HT-29 (cell line): ENCODE data around the gene TNP2. TPM values are rescaled to one million over a fixed set of nuclear protein-coding genes. Genes with fewer than 3 reads are reported as not detected.

Source experiments
- DNase-seq: peaks from one replicate; pipeline ENCODE4 v3.0.0-alpha.2; 2015; ENCODE audit warnings: low spot score
- total RNA-seq: library from RNA; depleted of rRNA; stranded (reverse); fragments of >200 nt; shearing (Covaris generic); gene quantifications from 2 replicates; pipeline ENCODE4 v1.2.3, GENCODE V29; 2014; rRNA removed

Gene TNP2
- not detected in 2 replicates for total RNA-seq

DNA sequence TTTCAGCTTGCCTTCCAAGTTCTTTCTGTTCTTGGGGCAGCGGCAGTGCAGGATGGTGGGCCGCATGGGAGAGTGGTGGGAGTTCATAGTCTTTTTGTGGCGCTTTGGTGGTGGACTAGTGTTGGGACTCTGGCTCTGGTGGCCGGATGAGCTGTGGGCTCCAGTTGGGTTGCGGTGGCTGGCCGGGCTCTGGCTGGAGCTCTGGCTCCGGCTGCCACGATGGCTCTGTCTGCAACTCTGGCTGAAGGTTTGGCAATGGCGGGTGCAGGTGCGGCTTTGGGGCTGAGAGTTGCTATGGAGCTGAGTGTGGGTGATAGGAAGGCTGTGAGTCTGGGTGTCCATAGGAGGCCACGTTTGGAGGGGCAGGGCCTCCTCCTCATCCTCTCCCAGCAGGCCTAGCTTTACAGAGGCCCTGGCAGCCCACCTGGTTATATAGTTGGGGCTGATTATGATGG lies at the start of gene TNP2:
Gene TNP2, minus strand, starts transcription at position 405 of the 455 bp plus-strand sequence. Its CDS starts 63 bp downstream, at position 342.
- DNase-seq, result no peak

DNA sequence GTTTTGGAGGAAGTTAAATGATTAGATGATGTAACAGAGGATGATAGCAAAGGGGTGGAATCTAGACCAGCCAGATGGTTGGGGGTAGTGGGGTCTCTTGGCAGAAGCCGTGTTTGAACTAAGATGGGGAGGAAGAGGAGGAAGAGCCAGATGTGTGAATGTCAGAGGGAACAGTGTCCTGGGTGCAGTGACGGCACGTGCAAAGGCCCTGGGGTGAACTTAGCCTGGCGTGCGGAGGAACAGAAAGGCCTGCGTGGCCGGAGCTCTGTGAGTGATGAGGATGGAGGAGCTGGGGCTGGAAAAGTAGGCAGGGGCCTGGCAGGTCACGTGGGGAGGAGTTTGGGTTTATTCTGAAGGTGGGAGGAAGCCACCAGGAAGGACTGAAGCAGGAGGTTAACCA lies 49.7 kb upstream of the TNP2 start:
- DNase-seq, result no peak

DNA sequence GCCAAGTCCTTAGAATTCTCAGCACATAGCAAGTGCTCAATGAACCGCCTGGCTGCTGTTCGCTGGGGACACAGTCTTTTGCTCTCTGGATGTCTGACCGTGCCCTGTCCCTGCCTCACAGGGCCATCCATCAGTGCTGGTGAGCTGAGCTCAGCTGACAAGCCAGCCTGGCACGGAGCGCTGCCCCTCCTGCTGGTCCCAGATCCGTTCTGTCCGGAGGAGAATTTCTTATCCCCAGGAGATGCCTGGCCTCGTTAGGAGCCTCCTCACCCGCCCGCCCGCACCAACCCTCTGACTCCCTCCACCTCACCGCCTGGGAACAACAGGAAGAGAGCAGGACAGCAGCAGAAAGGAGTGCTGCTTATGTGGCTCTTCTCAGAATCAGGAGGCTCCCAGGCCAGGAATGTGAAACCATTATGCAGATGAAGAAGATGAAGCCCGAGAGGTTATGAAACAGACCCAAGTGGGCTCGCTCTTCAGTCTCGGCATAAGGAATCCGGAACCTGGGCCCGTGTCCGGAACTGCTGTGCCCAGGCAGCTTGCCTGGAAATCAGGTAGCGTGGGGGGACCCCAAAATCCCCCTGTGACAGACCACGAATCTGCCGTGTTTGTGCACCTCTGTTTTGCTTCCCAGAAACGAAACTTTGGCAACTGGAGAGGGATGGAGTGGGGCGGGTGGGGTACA lies 47.3 kb upstream of the TNP2 start:
- DNase-seq, result no peak

DNA sequence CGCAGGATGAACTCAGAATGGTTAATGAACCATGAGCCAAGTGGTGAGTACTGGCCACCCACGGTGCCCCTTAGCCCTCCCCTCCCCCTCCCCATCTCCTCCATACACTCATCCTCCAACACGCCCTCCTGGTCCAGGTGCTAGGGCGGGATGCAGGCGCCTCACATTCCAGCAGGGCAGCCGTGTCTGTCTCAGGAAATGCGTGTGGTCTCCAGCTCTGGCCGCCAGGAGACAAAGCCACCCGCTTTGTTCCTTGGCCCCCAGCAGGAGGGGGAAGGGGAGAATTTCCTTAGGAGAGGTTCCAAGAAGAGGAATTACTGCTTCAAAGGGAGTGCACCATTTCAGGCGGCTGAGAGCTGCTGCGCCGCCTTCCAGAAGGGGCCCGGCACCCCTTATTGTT lies 46.4 kb upstream of the TNP2 start:
- peak; percentile 11 for DNase-seq

DNA sequence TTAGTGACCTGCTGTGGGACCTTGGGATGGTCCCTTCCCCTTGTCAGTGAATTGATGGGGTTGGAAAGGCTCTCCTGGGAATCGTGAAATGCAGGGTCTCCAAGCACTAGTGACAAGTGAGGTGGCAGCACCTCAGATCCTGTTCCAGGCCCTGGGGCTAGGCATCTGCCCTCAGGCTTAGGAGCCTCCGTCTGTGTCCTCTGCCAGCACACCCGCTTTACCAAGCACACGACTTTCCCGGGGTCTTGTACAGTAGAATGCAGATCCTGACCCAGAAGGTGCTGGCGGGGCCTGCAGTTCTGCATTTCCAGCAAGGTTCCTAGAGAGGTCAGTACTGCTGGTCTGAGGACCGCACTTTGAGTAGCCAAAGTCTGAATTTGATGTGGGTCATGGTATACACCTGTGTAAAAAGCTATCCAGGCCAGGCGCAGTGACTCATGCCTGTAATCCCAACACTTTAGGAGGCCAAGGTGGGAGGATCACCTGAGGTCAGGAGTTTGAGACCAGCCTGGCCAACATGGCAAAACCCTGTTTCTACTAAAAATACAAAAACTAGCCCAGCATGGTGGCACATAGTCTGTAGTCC lies 45.3 kb upstream of the TNP2 start:
- DNase-seq, result no peak

DNA sequence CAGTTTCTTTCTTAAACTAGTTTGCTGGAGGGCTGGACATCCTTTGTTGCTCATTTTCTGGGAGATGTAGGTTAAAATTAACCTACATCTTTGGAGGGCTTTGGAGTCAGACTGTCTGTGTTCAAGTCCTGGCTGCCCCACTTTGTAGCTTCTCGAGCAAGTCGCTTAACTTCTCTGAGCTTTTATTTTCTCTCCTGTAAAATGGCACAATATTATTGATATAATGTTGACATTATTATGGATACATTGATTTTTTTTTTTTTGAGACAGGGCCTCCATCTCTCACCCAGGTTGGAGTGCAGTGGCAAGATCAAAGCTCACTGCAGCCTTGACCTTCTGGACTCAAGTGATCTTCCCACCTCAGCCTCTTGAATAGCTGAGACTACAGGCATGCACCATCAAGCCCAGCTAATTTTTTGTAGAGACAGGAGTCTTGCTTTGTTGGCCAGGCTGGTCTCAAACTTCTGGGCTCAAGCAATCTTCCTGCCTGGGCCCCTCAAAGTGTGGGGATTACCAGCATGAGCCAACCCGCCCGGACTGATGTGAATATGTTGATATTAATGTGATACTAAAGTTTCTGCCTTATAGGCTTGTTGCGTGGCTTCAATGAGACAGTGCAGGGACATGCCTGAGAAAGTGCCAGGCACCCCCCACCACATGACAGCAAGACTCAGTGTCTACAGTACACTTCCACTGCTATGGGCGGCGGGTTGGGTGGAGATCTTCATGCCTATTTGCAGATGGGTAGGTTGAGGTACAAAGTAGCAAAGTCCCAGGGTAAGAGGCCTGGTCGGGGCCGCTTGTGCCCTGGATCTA lies 44.6 kb upstream of the TNP2 start:
- no peak for DNase-seq

DNA sequence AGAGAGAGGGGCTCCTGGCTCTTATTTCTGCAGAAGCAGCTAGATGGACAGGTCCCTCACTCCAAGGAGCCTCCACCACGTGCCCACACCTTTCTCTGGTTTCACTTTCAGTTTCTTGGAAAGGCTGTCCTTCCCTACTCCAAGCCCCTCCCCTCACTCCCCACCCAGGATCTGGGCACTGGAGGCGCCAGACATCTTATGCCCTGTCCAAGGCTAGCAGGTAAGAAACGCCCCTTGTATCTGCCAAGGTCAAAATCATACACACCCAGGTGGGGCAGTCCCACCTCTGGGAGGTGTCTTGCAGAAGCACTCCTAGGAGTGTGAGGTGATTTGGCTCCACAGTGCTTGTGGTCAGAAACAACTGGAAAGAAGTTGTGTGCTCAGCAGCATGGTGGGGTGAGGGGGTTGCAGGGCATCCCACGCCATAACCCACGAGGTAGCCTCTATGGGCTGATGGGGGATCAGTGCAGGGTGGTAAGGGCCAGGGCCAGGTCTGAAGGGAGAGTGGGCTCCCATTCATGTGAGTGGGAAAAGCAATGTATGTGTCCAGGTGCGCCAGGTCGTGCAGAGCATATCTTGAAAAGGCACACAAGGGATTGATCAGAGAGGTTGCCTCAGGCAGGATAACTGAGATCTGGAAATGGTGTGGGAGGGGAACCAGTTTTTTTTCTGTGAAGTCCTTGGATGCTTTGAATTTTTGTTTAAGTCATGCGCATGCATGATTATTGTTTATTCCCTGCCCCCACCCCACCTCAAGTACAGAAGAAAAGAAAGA lies 43.8 kb upstream of the TNP2 start:
- DNase-seq, result peak; percentile 54

DNA sequence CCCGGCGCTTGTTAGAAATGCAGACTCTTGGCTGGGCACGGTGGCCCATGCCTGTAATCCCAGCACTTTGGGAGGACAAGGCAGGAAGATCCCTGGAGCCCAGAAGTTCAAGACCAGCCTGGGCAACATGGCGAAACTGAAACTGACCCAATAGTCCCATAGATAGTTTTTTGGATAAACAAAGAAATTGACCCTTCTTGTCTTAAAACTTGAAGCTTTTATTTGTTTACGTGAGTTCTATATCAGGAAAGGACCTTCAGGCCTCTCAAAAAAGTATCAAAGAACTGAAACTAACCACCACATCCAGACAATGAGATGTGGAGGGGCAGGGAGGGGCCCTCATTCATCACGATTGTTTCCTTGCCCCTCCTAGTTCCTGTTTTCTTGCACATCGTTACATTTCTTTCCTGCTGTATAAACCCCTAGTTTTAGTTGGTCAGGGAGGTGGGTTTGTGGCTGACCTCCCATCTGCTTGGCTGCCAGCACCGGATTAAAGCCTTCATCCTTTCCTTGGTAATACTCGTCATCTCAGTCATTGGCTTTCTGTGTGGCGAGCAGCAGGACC lies 42.0 kb upstream of the TNP2 start:
- no peak for DNase-seq

DNA sequence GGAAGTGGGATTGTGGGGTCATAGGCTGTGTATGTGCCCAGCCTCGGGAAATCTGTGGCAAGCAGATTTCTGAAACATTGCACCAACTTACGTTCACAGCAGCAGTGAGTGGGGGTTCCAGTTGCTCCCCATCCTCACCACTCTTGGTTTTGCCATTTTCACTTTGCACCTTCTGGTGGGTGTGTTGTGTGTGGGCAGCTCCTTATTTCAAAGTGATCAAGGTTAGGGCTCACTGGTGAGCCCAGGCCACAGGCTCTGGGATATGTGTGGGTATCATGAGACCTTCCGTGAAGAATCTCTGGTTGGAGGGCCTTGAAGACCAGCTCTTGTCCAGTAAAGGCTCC lies 41.5 kb upstream of the TNP2 start:
- no peak for DNase-seq

DNA sequence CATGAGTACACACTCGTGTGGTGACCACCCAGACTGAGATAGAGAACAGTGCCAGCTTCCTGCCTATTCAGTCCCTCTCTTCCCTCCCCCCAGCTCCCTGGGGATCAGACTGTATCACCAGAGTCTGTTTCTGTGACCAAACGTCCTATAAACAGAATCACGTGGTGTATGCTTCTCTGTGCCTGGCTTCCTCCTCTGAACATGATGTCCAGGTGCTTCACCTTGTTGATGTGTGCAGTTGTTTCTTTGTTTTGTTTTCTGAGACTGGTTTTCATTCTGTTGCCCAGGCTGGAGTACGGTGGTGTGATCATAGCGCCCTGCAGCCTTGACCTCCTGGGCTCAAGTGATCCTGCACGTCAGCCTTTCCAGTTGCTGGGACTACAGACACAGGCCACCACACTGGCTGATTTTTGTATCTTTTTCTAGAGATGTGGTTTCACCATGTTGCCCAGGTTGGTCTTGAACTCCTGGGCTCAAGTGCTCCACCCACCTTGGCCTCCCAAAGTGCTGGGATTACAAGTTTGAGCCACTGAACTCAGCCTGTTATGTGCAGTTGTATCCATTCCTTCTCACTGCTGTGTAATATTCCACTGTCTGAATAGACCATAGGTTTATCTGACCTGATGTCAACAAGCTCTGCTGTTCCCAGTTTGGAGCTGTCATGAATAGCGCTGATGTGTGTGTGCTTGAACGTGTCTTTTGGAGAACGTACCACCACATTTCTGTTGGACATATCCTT lies 40.9 kb upstream of the TNP2 start:
- DNase-seq, result no peak

DNA sequence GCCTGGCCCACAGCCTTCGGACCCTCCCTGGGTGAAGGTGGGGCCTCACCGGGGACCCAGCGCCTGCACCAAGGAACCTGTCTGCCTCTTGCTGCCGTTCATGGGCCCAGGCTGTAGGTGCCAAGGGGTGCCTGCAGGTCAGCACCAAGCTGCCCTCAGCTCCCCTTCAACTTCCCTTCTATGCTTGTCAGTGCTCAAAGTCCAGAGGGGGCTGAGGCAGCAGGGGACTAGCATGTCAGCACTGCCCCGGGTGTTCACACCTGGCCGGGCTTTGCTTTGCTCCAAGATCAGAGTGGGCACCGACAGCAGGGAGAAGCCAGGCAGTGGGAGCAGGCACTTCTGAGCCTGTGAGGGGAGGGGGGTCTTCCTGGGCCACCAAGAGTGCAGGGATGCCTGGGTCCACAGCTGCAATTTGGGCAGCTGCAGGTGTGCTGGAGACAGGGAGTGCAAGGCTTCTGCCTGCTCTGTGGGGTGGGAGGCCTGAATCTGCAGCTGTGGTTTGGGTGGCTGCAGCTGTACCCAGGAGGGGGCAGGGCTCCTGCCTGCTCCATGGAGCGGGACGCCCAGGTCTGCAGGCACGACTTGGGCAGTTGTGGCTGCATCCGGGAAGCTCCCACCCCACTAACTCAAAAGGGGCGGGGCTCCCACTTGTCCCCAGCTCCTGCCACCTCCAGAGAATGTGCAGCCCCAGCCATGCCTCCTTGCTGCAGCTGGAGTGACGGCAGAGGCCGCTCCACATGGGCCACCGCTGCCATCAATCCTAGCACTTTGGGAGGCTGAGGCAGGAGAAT lies 39.6 kb upstream of the TNP2 start:
- no peak for DNase-seq

DNA sequence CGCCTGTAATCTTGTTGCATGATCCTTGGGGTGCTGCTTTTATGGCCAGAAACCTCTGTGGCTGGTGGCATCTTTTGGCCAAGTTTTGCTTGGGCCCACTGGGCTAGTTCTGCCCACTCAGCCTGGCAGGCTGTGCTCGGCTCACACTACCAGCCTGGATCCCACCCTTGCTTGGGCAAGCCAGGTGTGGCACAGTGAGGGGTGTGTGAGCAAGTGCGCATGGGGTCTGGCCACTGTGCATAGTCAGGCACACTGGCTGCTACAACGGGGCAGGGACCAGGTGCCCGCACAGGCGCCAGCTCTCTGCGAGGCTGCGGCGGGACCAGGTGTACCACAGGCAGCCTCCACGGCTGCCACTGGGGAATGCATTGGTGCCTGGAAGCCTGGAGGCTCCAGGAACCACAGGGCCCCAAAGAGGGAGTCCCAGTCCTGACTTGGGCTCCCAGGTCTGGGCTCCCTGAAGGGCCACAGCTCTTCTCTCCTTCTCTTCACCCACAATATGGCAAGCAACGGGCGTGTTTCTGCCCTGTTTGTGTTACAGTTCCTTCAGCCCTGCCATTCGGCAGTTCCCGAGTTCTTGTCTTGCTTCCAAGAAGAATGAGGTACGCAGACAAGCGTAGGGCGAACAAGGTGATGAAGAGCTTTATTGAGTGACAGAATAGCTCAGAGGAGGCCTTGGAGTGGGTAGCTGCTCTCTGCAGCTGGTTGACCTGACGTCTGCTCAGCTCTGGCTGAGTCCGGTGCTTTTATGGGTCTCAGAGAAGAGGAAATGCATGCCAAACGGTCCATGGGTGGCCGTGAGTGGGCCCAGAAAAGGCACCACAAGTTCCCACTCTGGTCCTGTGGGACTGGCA lies 38.7 kb upstream of the TNP2 start:
- no peak for DNase-seq

DNA sequence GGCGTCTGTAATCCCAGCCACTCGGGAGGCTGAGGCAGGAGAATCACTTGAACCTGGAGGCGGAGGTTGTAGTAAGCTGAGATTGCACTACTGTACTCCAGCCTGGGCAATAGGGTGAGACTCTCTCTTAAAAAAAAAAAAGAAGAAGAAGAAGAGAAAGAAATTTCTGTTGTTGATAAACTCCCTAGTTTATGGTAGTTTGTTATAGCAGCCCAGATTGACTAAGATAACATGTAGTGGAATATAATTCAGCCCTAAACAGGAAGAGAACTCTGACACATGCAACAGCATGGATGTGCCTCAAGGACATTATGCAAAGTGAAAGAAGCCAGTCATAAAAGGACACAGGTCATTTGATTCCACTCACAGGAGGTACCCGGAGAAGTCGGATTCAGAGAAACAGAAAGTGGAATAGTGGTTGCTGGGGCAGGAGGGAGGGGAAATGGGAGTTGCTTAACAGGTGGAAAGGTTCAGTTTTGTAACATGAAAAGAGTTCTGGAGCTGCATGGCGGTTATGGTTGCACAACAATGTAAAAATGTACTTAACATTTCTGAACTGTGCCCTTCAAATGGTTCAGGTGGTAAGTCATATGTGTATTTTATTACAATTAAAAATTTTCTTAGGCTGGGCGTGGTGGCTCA lies 38.0 kb upstream of the TNP2 start:
- no peak for DNase-seq

DNA sequence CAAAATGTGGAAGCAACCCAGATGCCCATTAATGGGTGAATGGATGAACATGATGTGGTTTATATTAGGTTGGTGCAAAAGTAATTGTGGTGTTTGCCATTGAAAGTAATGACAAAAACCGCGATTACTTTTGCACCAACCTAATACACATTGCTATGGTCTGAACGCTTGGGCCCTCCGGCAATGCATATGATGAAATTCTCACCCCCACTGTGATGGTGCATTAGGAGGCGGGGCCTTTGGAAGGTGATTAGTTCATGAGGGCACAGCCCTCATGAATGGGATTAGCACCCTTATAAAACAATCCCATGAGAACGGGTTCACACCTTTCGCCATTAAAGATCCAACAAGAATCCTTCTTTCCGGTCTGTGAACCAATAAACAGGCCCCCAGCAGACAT lies 37.3 kb upstream of the TNP2 start:
- no peak for DNase-seq

DNA sequence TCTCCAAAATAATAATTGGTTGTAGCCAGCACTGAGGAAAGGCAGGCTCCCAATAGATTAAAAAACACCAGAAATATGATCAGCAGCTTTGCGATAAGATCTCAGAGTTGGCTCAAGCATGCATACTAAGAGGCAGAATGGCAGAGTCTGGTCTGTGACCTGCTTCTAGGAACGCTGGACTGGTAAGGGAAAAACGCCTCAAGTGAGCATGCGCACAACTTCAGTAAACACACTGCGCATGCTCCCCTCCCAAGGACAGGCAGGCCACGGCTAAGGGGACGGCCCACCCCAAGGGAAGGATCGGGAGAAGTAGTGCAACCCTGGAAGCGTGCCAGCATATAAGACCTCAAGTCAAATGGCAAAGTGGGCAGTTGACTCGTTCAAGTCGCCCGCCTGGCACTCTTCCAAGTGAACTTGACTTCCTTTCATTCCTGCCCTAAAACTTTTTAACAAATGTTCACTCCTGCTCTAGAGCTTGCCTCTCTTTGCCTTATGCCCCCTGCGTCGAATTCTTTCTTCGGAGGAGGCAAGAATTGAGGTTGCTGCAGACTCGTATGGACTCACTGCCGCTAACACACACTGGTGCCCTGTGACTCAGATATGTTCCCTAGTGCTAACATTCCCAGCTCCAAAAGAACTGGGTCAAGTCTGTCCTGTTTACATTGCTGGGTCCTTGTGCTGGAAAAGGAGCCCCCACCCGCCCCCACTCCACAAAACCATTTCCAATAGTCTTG lies 34.4 kb upstream of the TNP2 start:
- DNase-seq, result peak; percentile 46

DNA sequence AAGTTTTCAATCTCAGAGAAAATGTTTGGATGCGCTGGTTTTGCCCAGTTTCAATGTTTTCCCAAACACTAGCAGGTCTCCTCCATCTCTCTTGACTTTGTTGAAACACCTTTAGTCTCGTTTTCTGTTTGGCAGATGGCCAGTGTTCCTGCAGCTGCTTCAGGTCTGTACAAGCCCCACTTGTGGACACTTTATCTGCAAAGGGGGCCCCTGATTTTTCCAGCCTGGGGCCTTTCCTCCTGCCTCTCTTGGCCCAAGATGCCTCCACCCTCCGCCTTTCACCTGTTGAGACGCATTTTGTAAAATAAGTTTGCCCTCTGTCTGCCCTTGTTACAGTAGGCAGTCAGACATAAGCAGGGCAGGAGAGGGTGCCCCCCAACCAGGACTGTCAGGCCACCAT lies 33.9 kb upstream of the TNP2 start:
- no peak for DNase-seq

DNA sequence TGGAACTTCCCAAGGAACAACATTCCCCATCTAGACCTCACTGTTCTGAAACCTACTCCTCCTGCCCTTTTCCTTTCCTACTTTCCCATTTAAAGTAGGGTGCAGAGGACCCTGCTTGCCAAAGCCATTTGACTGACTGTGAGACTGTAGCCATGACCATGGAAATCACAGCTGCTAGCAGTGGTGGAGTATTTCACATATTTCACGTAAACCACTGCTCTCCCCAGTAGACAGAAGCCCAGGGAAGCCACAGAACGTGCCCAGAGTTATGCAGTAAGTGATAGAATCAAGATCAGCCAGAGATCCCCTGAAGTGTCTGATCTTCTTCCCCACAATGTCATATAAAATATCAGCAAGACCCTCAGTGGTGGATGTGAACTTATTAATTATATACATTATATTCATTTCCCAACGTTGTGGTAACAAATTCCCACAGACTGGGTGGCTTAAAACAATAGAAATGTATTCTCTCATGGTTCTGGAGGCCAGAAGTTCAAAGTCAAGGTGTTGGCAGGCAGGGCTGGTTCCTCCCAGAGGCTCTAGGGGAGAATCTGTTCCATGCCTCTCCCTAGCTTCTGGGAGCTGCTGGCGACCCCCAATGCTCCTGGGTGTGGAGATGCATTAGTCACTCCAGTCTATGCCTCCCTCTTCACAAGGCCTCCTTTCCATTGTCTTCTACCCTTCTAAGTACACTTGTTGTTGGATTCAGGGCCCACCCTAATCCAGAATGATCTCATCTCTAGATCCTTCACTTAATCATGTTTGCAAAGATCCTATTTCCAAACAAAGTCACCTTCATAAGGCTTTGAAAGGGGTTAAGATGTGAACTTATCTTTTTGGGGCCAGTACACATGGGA lies 32.7 kb upstream of the TNP2 start:
- no peak for DNase-seq
